HL-60 (cell line): Measurements from ENCODE around the gene NELFB.

ENCODE experiments used
- DNase-seq, 2 experiments: peaks; one replicate each; pipeline ENCODE4 v3.0.0-alpha.2; 2010 to 2020; ENCODE audit warnings: low read depth in 1 of 2, low spot score in 1 of 2
- H3K27ac ChIP-seq: fragments of 250-450 bp; sonication (Bioruptor Pico); replicated peaks from 2 replicates; pipeline ENCODE4 v1.5.1; 2020; ENCODE audit warnings: mild to moderate bottlenecking, moderate library complexity
- H3K27me3 ChIP-seq: fragments of 250-450 bp; sonication (Bioruptor Pico); 2 replicates; pipeline ENCODE4 v1.5.1; 2021; ENCODE audit warnings: mild to moderate bottlenecking, moderate library complexity; ENCODE audit not compliant: insufficient read depth, poor library complexity, severe bottlenecking
- H3K4me3 ChIP-seq: replicated peaks from 2 replicates; pipeline ENCODE4 v1.5.1; 2011; ENCODE audit warnings: mild to moderate bottlenecking, control low read depth, low read length; ENCODE audit not compliant: insufficient read depth
- GABPA ChIP-seq: IDR thresholded peaks from 2 replicates; pipeline ENCODE4 v1.6.1; 2012; ENCODE audit warnings: low read depth
- POLR2AphosphoS5 ChIP-seq: IDR thresholded peaks from 2 replicates; pipeline ENCODE4 v1.6.1; 2012; ENCODE audit warnings: low read depth
- REST ChIP-seq: IDR thresholded peaks from 2 replicates; pipeline ENCODE4 v1.6.1; 2012; ENCODE audit warnings: low read depth; ENCODE audit not compliant: insufficient replicate concordance
- SPI1 ChIP-seq: IDR thresholded peaks from 2 replicates; pipeline ENCODE4 v1.6.1; 2012; ENCODE audit warnings: low read depth, mild to moderate bottlenecking, borderline replicate concordance
- TF ChIP-seq, protein P1 (sequence below): IDR thresholded peaks from one replicate; pipeline ENCODE4 v1.5.1; 2011; ENCODE audit warnings: low read length, control low read depth, inconsistent platforms; ENCODE audit not compliant: insufficient read depth

Gene NELFB

DNA sequence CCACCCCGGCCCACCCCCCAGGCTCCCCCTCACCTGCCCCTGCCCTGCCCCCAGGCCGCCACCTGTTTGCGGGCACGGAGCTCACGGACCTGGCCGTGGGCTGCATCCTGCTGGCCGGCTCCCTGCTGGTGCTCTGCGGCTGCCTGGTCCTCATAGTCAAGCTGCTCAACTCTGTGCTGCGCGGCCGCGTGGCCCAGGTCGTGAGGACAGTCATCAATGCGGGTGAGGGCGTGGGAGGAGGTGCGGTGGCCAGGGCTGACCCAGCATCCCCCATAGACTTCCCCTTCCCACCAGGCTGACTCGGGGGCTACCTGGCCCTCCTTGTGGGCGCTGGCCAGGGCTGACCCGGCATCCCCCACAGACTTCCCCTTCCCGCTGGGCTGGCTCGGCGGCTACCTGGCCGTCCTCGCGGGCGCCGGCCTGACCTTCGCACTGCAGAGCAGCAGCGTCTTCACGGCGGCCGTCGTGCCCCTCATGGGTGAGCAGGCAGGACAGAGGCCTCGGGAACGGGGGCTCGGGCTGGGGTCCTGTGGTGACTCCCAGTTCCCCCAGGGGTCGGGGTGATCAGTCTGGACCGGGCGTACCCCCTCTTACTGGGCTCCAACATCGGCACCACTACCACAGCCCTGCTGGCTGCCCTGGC is 21.0 kb upstream of the NELFB start:
- Histone ChIP-seq H3K27ac (no peak overlapping the region), H3K4me3 (no peak overlapping the region), H3K27me3 (peaks cover 14% of the 10 kb centered on the region)
- no peak for DNase-seq
- TF ChIP-seq, protein P1, sequence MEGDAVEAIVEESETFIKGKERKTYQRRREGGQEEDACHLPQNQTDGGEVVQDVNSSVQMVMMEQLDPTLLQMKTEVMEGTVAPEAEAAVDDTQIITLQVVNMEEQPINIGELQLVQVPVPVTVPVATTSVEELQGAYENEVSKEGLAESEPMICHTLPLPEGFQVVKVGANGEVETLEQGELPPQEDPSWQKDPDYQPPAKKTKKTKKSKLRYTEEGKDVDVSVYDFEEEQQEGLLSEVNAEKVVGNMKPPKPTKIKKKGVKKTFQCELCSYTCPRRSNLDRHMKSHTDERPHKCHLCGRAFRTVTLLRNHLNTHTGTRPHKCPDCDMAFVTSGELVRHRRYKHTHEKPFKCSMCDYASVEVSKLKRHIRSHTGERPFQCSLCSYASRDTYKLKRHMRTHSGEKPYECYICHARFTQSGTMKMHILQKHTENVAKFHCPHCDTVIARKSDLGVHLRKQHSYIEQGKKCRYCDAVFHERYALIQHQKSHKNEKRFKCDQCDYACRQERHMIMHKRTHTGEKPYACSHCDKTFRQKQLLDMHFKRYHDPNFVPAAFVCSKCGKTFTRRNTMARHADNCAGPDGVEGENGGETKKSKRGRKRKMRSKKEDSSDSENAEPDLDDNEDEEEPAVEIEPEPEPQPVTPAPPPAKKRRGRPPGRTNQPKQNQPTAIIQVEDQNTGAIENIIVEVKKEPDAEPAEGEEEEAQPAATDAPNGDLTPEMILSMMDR: no peak
- TF ChIP-seq SPI1 (no peak), POLR2AphosphoS5 (no peak)

- Histone ChIP-seq H3K27ac (no peak overlapping the region), H3K27me3 (peaks cover 14% of the 10 kb centered on the region), H3K4me3 (no peak overlapping the region)
- TF ChIP-seq, protein P1: no peak
- TF ChIP-seq SPI1: peak; percentile 68; the same call in 1 of the 2 replicates
- DNase-seq: no peak
Observed at GRCh38 chr9:137234758-137235423, 20.2 kb upstream of the NELFB start.

DNA sequence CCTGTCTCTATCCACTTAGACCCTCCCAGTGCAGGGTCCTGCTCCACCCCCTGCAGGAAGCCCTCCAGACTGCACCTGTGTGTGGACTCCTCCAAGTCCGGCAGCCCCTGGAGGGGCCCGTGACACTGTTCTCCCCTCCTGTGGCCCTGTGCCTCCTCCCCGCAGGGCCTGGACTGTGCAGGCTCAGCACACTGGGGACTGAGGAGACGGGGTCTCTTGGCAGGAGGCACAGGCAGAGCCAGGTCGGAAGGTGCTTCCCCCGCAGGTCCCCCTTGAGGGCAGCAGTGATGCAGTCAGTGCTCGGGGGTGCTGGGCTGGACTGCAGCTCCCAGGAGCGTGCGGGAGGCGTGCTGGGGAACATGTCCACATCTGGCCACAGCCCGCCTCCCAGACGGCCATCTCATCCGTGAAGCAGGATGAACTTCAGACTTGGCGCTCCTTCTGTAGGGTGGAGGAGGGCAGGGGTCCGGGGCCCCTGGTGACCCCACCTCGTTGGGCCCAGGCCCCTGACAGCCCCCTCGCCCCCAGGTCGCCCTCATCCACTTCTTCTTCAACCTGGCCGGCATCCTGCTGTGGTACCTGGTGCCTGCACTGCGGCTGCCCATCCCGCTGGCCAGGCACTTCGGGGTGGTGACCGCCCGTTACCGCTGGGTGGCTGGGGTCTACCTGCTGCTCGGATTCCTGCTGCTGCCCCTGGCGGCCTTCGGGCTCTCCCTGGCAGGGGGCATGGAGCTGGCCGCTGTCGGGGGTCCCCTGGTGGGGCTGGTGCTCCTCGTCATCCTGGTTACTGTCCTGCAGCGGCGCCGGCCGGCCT is 19.5 kb upstream of the NELFB start:
- Histone ChIP-seq H3K27ac (no peak overlapping the region), H3K27me3 (peaks cover 14% of the 10 kb centered on the region), H3K4me3 (no peak overlapping the region)
- no peak for DNase-seq
- no peak for TF ChIP-seq POLR2AphosphoS5
- TF ChIP-seq REST: no peak
- no peak for TF ChIP-seq SPI1
- TF ChIP-seq GABPA: no peak
- TF ChIP-seq, protein P1: no peak

DNA sequence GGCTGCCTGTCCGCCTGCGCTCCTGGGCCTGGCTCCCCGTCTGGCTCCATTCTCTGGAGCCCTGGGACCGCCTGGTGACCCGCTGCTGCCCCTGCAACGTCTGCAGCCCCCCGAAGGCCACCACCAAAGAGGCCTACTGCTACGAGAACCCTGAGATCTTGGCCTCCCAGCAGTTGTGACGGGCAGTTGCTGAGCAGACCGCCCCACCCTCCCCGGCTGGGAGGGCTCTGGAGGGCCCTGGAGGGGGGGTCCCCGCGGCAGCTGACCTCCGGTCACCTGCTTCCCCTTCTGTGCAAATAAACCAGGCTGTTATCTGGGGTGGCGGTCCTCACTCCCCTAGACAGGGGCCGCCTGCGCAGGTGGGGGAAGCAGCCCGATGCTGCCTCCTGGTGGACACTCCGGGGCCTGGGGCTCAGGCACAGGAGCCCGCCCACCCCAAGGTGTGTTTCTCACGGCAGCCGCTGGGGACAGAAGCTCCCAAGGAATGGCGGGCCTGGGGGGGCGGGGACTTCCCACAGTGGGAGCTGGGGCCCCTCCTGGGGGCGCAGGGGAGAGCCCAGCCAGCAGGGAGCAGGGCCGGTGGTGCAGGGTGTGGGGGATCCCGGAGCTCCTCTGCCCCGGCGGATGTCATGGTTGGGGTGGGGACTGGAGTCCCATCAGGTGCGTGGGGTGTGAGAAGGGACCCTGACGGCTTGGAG is 18.7 kb upstream of the NELFB start:
- peak overlapping the region; percentile 12 for H3K4me3 ChIP-seq

More for the DNA sequence above, 18.7 kb upstream of the NELFB start:
- Histone ChIP-seq H3K27ac (peak overlapping the region; percentile 71), H3K27me3 (peaks cover 14% of the 10 kb centered on the region)
- peak; percentile 88 to 90 for DNase-seq
- TF ChIP-seq POLR2AphosphoS5: no peak
- no peak for TF ChIP-seq REST
- TF ChIP-seq SPI1: no peak
- TF ChIP-seq GABPA: no peak
- TF ChIP-seq, protein P1: peak; percentile 89
